Keratinocyte (primary cell): ENCODE data around the gene RIN3. TPM values are rescaled to one million over a fixed set of nuclear protein-coding genes. Genes with fewer than 3 reads are reported as not detected.

Experiments
- DNase-seq: peaks from one replicate; pipeline ENCODE4 v3.0.0-alpha.2; 2011; ENCODE audit warnings: low read depth, missing footprints, low spot score
- FAIRE-seq: peaks from 2 replicates; lab custom pipeline; 2011; peaks lifted over from hg19 to GRCh38; lab: Jason Lieb, UNC
- H2AFZ ChIP-seq: 2 replicates; pipeline ENCODE4 v1.6.0; 2012; ENCODE audit warnings: low read length, control low read depth, inconsistent platforms; ENCODE audit not compliant: control insufficient read depth
- H3K27ac ChIP-seq: 2 replicates; pipeline ENCODE4 v1.5.1; 2011; ENCODE audit warnings: low read length; ENCODE audit not compliant: control insufficient read depth, insufficient read depth
- H3K27me3 ChIP-seq: 3 replicates; pipeline ENCODE4 v1.6.0; 2011; ENCODE audit warnings: low read length; ENCODE audit not compliant: control insufficient read depth, insufficient read depth; ENCODE audit errors: extremely low read depth
- H3K36me3 ChIP-seq, 2 experiments: 2 replicates in 1 of 2; 3 replicates in 1 of 2; pipeline ENCODE4 v1.5.1; 2011; ENCODE audit warnings: low read length in 2 of 2, mild to moderate bottlenecking in 1 of 2; ENCODE audit not compliant: control insufficient read depth in 2 of 2, insufficient read depth in 2 of 2; ENCODE audit errors: extremely low read depth in 1 of 2
- H3K4me1 ChIP-seq: 3 replicates; pipeline ENCODE4 v1.5.1; 2011; ENCODE audit warnings: low read length; ENCODE audit not compliant: control insufficient read depth, insufficient read depth; ENCODE audit errors: extremely low read depth
- H3K4me2 ChIP-seq: 3 replicates; pipeline ENCODE4 v1.6.0; 2011; ENCODE audit warnings: low read depth, low read length; ENCODE audit not compliant: control insufficient read depth, insufficient read depth; ENCODE audit errors: extremely low read depth
- H3K4me3 ChIP-seq, 3 experiments: fragments of 200-600 bp in 1 of 3; sonication (generic) in 1 of 3; 2 replicates in 2 of 3; 3 replicates in 1 of 3; pipeline ENCODE4 v1.5.1; 2011 to 2016; ENCODE audit warnings: low read length in 3 of 3, mild to moderate bottlenecking in 3 of 3, control low read depth in 2 of 3, inconsistent platforms in 1 of 3, low read depth in 1 of 3, mixed read lengths in 1 of 3, mixed run types in 1 of 3, moderate library complexity in 1 of 3; ENCODE audit not compliant: control insufficient read depth in 2 of 3, insufficient read depth in 2 of 3; ENCODE audit errors: extremely low read depth in 1 of 3
- H3K79me2 ChIP-seq: 2 replicates; pipeline ENCODE4 v1.6.0; 2012; ENCODE audit warnings: low read length; ENCODE audit not compliant: control insufficient read depth, insufficient read depth
- H3K9ac ChIP-seq: 3 replicates; pipeline ENCODE4 v1.6.0; 2011; ENCODE audit warnings: low read length; ENCODE audit not compliant: control insufficient read depth, insufficient read depth; ENCODE audit errors: extremely low read depth
- H3K9me1 ChIP-seq: 3 replicates; pipeline ENCODE4 v1.6.0; 2011; ENCODE audit warnings: low read length; ENCODE audit not compliant: control insufficient read depth, insufficient read depth; ENCODE audit errors: extremely low read depth
- H3K9me3 ChIP-seq: 2 replicates; pipeline ENCODE4 v1.5.1; 2012; ENCODE audit warnings: low read depth, low read length; ENCODE audit not compliant: control insufficient read depth
- H4K20me1 ChIP-seq: 3 replicates; pipeline ENCODE4 v1.6.0; 2011; ENCODE audit warnings: low read length; ENCODE audit not compliant: control insufficient read depth, insufficient read depth; ENCODE audit errors: extremely low read depth
- CTCF ChIP-seq, 3 experiments: IDR thresholded peaks in 1 of 3; conservative IDR thresholded peaks in 1 of 3; optimal IDR thresholded peaks in 1 of 3; 2 replicates in 2 of 3; 3 replicates in 1 of 3; pipeline versions ENCODE3 to v1.5.1; 2011; ENCODE audit warnings: low read length in 3 of 3, mild to moderate bottlenecking in 3 of 3, moderate library complexity in 2 of 3, control low read depth in 1 of 3, inconsistent platforms in 1 of 3; ENCODE audit not compliant: insufficient read depth in 2 of 3; ENCODE audit errors: extremely low read depth in 1 of 3
- EZH2 ChIP-seq: IDR thresholded peaks from one replicate; pipeline ENCODE4 v1.6.1; 2012; ENCODE audit warnings: inconsistent platforms, mild to moderate bottlenecking, low read length, moderate library complexity
- dilution Hi-C: fragments of 300-500 bp; cut with MboI; formaldehyde crosslinking; loops from one replicate; pipeline ENCODE4 v1.7.0; 2020; ENCODE audit warnings: low sequenced_read_pairs; ENCODE audit not compliant: extremely low pct_ligation_motif_present
- polyA plus RNA-seq, 5 experiments: library from polyadenylated mRNA; depleted of rRNA in 3 of 5; stranded (reverse) in 3 of 5; stranded (forward) in 1 of 5; unstranded in 1 of 5; fragments of >200 nt; gene quantifications; 1 replicate in 1 of 5; 2 replicates in 3 of 5; 3 replicates in 1 of 5; pipeline versions ENCODE4 v1.2.1 to v1.2.3, GENCODE V29; 2011 to 2012; ENCODE audit warnings: missing spikeins in 2 of 5, low read depth in 1 of 5, low replicate concordance in 1 of 5

Gene RIN3
- polyA plus RNA-seq, 1 donor (not counting 4 experiments of a cell fraction or from before 2014, with no cell fraction given), result 1.2 TPM

GRCh38 chr14:92717571-92718042 is 204.0 kb downstream of the RIN3 start:
- Histone ChIP-seq H3K9ac (no peak overlapping the region), H3K9me1 (no peaks in the 10 kb centered on the region), H3K4me1 (no peaks in the 10 kb centered on the region), H3K4me3 (no peak overlapping the region), H3K36me3 (no peaks in the 10 kb centered on the region), H3K4me2 (no peak overlapping the region), H2AFZ (no peak overlapping the region), H3K79me2 (no peaks in the 10 kb centered on the region), H4K20me1 (no peaks in the 10 kb centered on the region), H3K9me3 (no peaks in the 10 kb centered on the region), H3K27me3 (no peaks in the 10 kb centered on the region), H3K27ac (no peak overlapping the region)
- no peak for FAIRE-seq
- dilution Hi-C loops, result no loop called here
- TF ChIP-seq CTCF (optimal IDR thresholded peaks at IDR 0.05 in 1 of 3, IDR thresholded peaks at IDR 0.05 in 1 of 3, conservative IDR thresholded peaks at IDR 0.05 in 1 of 3; ENCODE audit: extremely low read depth in 1 of 3, insufficient read depth in 2 of 3, low read length in 3 of 3) (no peak), EZH2 (no peak)
- DNase-seq, result no peak

- no peak for DNase-seq
- no peaks in the 10 kb centered on the region for H3K36me3 ChIP-seq
- no peak overlapping the region for H3K4me3 ChIP-seq
- H2AFZ ChIP-seq, result no peak overlapping the region
- dilution Hi-C loops, result no loop called here
- FAIRE-seq, result no peak
- no peak overlapping the region for H3K27ac ChIP-seq
- H3K4me2 ChIP-seq, result no peak overlapping the region
- H4K20me1 ChIP-seq, result no peaks in the 10 kb centered on the region
- H3K9me3 ChIP-seq, result no peaks in the 10 kb centered on the region
- no peaks in the 10 kb centered on the region for H3K4me1 ChIP-seq
- TF ChIP-seq CTCF (optimal IDR thresholded peaks at IDR 0.05 in 1 of 3, IDR thresholded peaks at IDR 0.05 in 1 of 3, conservative IDR thresholded peaks at IDR 0.05 in 1 of 3; ENCODE audit: extremely low read depth in 1 of 3, insufficient read depth in 2 of 3, low read length in 3 of 3) (no peak), EZH2 (no peak)
- H3K27me3 ChIP-seq, result no peaks in the 10 kb centered on the region
- no peaks in the 10 kb centered on the region for H3K9me1 ChIP-seq
- no peak overlapping the region for H3K9ac ChIP-seq
- no peaks in the 10 kb centered on the region for H3K79me2 ChIP-seq
Measured at GRCh38 chr14:92718664-92719063, 205.1 kb downstream of the RIN3 start.
